MM.1S (cell line): ENCODE results near the gene PCP2.

Experiments used
- CTCF ChIP-seq: fragments of 300-600 bp; sonication (generic); IDR thresholded peaks from 2 replicates; pipeline ENCODE4 v1.5.1; 2016; ENCODE audit warnings: antibody characterized with exemption, low read length, mixed read lengths
- EZH2 ChIP-seq: fragments of 300-600 bp; sonication (generic); optimal IDR thresholded peaks from 2 replicates; pipeline ENCODE3; 2017; ENCODE audit warnings: low read depth, mild to moderate bottlenecking, antibody characterized with exemption, low read length, mixed read lengths

- TF ChIP-seq EZH2 (no peak), CTCF (no peak)
Observed at GRCh38 chr19:7611541-7612279, 21.8 kb downstream of the PCP2 start.
